ENCODE data around the gene CEACAM19. TPM values are rescaled to one million over a fixed set of nuclear protein-coding genes. Genes with fewer than 3 reads are reported as not detected.

CEACAM19 gene
- total RNA-seq, 1 experiment from 2014 or later, result 1.8 TPM

GRCh38 chr19:44722131-44723121 lies 51.1 kb downstream of the CEACAM19 start:
- DNase-seq (ENCODE audit: low read depth), result peak; percentile 74

GRCh38 chr19:44723299-44723951 lies 52.1 kb downstream of the CEACAM19 start:
- DNase-seq (ENCODE audit: low read depth), result no peak

- peak; percentile 86 for DNase-seq (ENCODE audit: low read depth)
Measured at GRCh38 chr19:44723952-44724319, 52.7 kb downstream of the CEACAM19 start.

GRCh38 chr19:44725251-44725650 lies 54.0 kb downstream of the CEACAM19 start:
- DNase-seq (ENCODE audit: low read depth), result no peak

GRCh38 chr19:44725684-44726083 lies 54.4 kb downstream of the CEACAM19 start:
- no peak for DNase-seq (ENCODE audit: low read depth)

GRCh38 chr19:44726465-44726864 lies 55.2 kb downstream of the CEACAM19 start:
- no peak for DNase-seq (ENCODE audit: low read depth)

- no peak for DNase-seq (ENCODE audit: low read depth)
Measured at GRCh38 chr19:44728178-44728577, 56.9 kb downstream of the CEACAM19 start.

GRCh38 chr19:44729516-44730033 lies 58.3 kb downstream of the CEACAM19 start:
- no peak for DNase-seq (ENCODE audit: low read depth)

- DNase-seq (ENCODE audit: low read depth), result no peak
Measured at GRCh38 chr19:44731081-44731480, 59.8 kb downstream of the CEACAM19 start.

- no peak for DNase-seq (ENCODE audit: low read depth)
Measured at GRCh38 chr19:44731622-44732021, 60.3 kb downstream of the CEACAM19 start.

- no peak for DNase-seq (ENCODE audit: low read depth)
Measured at GRCh38 chr19:44732235-44733014, 61.1 kb downstream of the CEACAM19 start.

Other genes with a start within 250 kb of the CEACAM19 start
- gene ZNF229, start 223.0 kb upstream of the CEACAM19 start, total RNA-seq (2014; rRNA removed; shearing (Covaris generic)), result 7.7 and 13.2 TPM in 2 replicates
- gene ZNF180, start 171.0 kb upstream of the CEACAM19 start, total RNA-seq (2014; rRNA removed; shearing (Covaris generic)), result 10.4 and 17.2 TPM in 2 replicates
- gene CEACAM20, start 141.8 kb upstream of the CEACAM19 start, total RNA-seq (2014; rRNA removed; shearing (Covaris generic)), result not detected in 2 replicates
- 0.22 and 0.81 TPM in 2 replicates for gene IGSF23, start 57.9 kb upstream of the CEACAM19 start, total RNA-seq (2014; rRNA removed; shearing (Covaris generic))
- gene PVR, start 27.6 kb upstream of the CEACAM19 start, total RNA-seq (2014; rRNA removed; shearing (Covaris generic)), result 95.2 and 146 TPM in 2 replicates
- gene CEACAM16, start 27.7 kb downstream of the CEACAM19 start, total RNA-seq (2014; rRNA removed; shearing (Covaris generic)), result not detected in 2 replicates
- 6.8 and 21.6 TPM in 2 replicates for gene BCL3, start 77.2 kb downstream of the CEACAM19 start, total RNA-seq (2014; rRNA removed; shearing (Covaris generic))
- not detected in 2 replicates for gene CBLC, start 106.4 kb downstream of the CEACAM19 start, total RNA-seq (2014; rRNA removed; shearing (Covaris generic))
- 23.3 and 49.5 TPM in 2 replicates for gene BCAM, start 137.6 kb downstream of the CEACAM19 start, total RNA-seq (2014; rRNA removed; shearing (Covaris generic))
- 136 and 161 TPM in 2 replicates for gene NECTIN2, start 174.8 kb downstream of the CEACAM19 start, total RNA-seq (2014; rRNA removed; shearing (Covaris generic))
- 100 and 113 TPM in 2 replicates for gene TOMM40, start 219.8 kb downstream of the CEACAM19 start, total RNA-seq (2014; rRNA removed; shearing (Covaris generic))
- 1.6 and 3.5 TPM in 2 replicates for gene APOE, start 234.3 kb downstream of the CEACAM19 start, total RNA-seq (2014; rRNA removed; shearing (Covaris generic))
- gene APOC1, start 243.1 kb downstream of the CEACAM19 start, total RNA-seq (2014; rRNA removed; shearing (Covaris generic)), result 1.4 and 5.4 TPM in 2 replicates

Data from M059J (cell line).